HG02885 (cell line): ENCODE measurements around the gene TMEM52.

Source experiments
- ATAC-seq: cut with Tn5 transposase; IDR thresholded peaks from one replicate; pipeline ENCODE4 v1.9.1; 2021; ENCODE audit warnings: mild to moderate bottlenecking; ENCODE audit not compliant: unreplicated experiment, poor library complexity

Gene TMEM52

GRCh38 chr1:1877865-1878436, 41.1 kb downstream of the TMEM52 start:
- no peak for ATAC-seq

GRCh38 chr1:1876335-1876930, 42.6 kb downstream of the TMEM52 start:
- ATAC-seq = no peak

- ATAC-seq = no peak
Observed at GRCh38 chr1:1875932-1876331, 43.1 kb downstream of the TMEM52 start.

GRCh38 chr1:1874901-1875300, 44.2 kb downstream of the TMEM52 start:
- no peak for ATAC-seq

- no peak for ATAC-seq
Observed at GRCh38 chr1:1873186-1873585, 45.9 kb downstream of the TMEM52 start.

- no peak for ATAC-seq
Observed at GRCh38 chr1:1872329-1872994, 46.6 kb downstream of the TMEM52 start.

- no peak for ATAC-seq
Observed at GRCh38 chr1:1869469-1869868, 49.6 kb downstream of the TMEM52 start.
